ENCODE measurements around the gene LPCAT3. TPM values are rescaled to one million over a fixed set of nuclear protein-coding genes. Genes with fewer than 3 reads are reported as not detected.

LPCAT3 gene
- total RNA-seq, 4 donors from 2014 or later = 23.7 to 33.7 (median 26.6) TPM

- Histone ChIP-seq H3K9me3 (no peaks in the 10 kb centered on the region), H3K27ac (no peak overlapping the region), H3K27me3 (no peaks in the 10 kb centered on the region), H3K4me3 (no peak overlapping the region), H3K4me1 (peaks cover 0 to 20% (median 9%) of the 10 kb centered on the region in 3 donors), H3K36me3 (peaks cover 0 to 68% of the 10 kb centered on the region in 2 donors)
- WGBS, 2 donors (ENCODE audit: low coverage in 1 of 2) = 82 to 85% methylated on average over 2 of the region's 2 CpGs
- TF ChIP-seq POLR2A (IDR thresholded peaks at IDR 0.05) (no peak), POLR2AphosphoS5 (IDR thresholded peaks at IDR 0.05) (no peak), CTCF (IDR thresholded peaks at IDR 0.05) (no peak)
- ATAC-seq = no peak
Measured at GRCh38 chr12:6975297-6976032, 42.8 kb downstream of the LPCAT3 start.

GRCh38 chr12:6974180-6974579 is 44.1 kb downstream of the LPCAT3 start:
- no peaks in the 10 kb centered on the region for H3K27me3 ChIP-seq
- H3K9me3 ChIP-seq = no peaks in the 10 kb centered on the region
- no peak overlapping the region for H3K4me3 ChIP-seq
- 93 to 100% methylated on average over 1 to 4 of the region's 6 CpGs for WGBS, 2 donors (ENCODE audit: low coverage in 1 of 2)
- peaks cover 0 to 56% of the 10 kb centered on the region in 2 donors for H3K36me3 ChIP-seq
- H3K27ac ChIP-seq = no peak overlapping the region
- peaks cover 3 to 30% (median 17%) of the 10 kb centered on the region in 3 donors for H3K4me1 ChIP-seq
- no peak for ATAC-seq
- TF ChIP-seq POLR2A (IDR thresholded peaks at IDR 0.05) = no peak
- no peak for TF ChIP-seq EP300 (IDR thresholded peaks at IDR 0.05)
- no peak for TF ChIP-seq CTCF (IDR thresholded peaks at IDR 0.05)
- TF ChIP-seq POLR2AphosphoS5 (IDR thresholded peaks at IDR 0.05) = no peak

- H3K27me3 ChIP-seq = no peaks in the 10 kb centered on the region
- peaks cover 4 to 49% (median 25%) of the 10 kb centered on the region in 3 donors for H3K4me1 ChIP-seq
- TF ChIP-seq CTCF (IDR thresholded peaks at IDR 0.05) = no peak
- no peak for TF ChIP-seq POLR2A (IDR thresholded peaks at IDR 0.05)
- no peak for TF ChIP-seq POLR2AphosphoS5 (IDR thresholded peaks at IDR 0.05)
- no peak for TF ChIP-seq EP300 (IDR thresholded peaks at IDR 0.05)
- WGBS, 2 donors (ENCODE audit: low coverage in 1 of 2) = 0% methylated on average over 3 to 7 of the region's 31 CpGs
- H3K4me3 ChIP-seq = peak overlapping the region; percentile 85 to 94
- no peaks in the 10 kb centered on the region for H3K9me3 ChIP-seq
- peak overlapping the region; percentile 71 to 98 (median 92) for H3K27ac ChIP-seq
- no peak for ATAC-seq
- H3K36me3 ChIP-seq = peaks cover 0 to 55% of the 10 kb centered on the region in 2 donors
Measured at GRCh38 chr12:6970096-6970527, 48.2 kb downstream of the LPCAT3 start.

- peak overlapping the region in 1 of 4 donors; percentile 2 for H3K27ac ChIP-seq
- WGBS, 2 donors (ENCODE audit: low coverage in 1 of 2) = 80 to 83% methylated on average over 1 to 2 of the region's 9 CpGs
- peaks cover 0 to 45% of the 10 kb centered on the region in 2 donors for H3K36me3 ChIP-seq
- no peaks in the 10 kb centered on the region for H3K9me3 ChIP-seq
- TF ChIP-seq CTCF (IDR thresholded peaks at IDR 0.05) (no peak), POLR2A (IDR thresholded peaks at IDR 0.05) (no peak), POLR2AphosphoS5 (IDR thresholded peaks at IDR 0.05) (no peak), EP300 (IDR thresholded peaks at IDR 0.05) (no peak)
- no peaks in the 10 kb centered on the region for H3K27me3 ChIP-seq
- peaks cover 4 to 64% (median 29%) of the 10 kb centered on the region in 3 donors for H3K4me1 ChIP-seq
- no peak overlapping the region for H3K4me3 ChIP-seq
- no peak for ATAC-seq
Measured at GRCh38 chr12:6968426-6968825, 49.9 kb downstream of the LPCAT3 start.

- no peak overlapping the region for H3K4me3 ChIP-seq
- no peaks in the 10 kb centered on the region for H3K27me3 ChIP-seq
- WGBS, 2 donors (ENCODE audit: low coverage in 1 of 2) = 70 to 79% methylated on average over 2 to 3 of the region's 10 CpGs
- no peak for ATAC-seq
- H3K9me3 ChIP-seq = no peaks in the 10 kb centered on the region
- peaks cover 0 to 45% of the 10 kb centered on the region in 2 donors for H3K36me3 ChIP-seq
- TF ChIP-seq EP300 (IDR thresholded peaks at IDR 0.05) (no peak), CTCF (IDR thresholded peaks at IDR 0.05) (no peak), POLR2AphosphoS5 (IDR thresholded peaks at IDR 0.05) (no peak), POLR2A (IDR thresholded peaks at IDR 0.05) (no peak)
- peaks cover 4 to 63% (median 29%) of the 10 kb centered on the region in 3 donors for H3K4me1 ChIP-seq
- no peak overlapping the region for H3K27ac ChIP-seq
Measured at GRCh38 chr12:6967651-6968100, 50.6 kb downstream of the LPCAT3 start.
